GM23338 (cell line): ENCODE measurements around the gene MYLK2.

ENCODE experiments used
- CTCF ChIP-seq, 2 experiments: fragments of 200-600 bp in 1 of 2; sonication (generic) in 1 of 2; conservative IDR thresholded peaks; 2 replicates each; pipeline versions ENCODE4 v1.5.1 to v1.6.1; 2016 to 2017; ENCODE audit warnings: antibody characterized with exemption in 2 of 2, low read depth in 2 of 2, mild to moderate bottlenecking in 2 of 2, moderate library complexity in 1 of 2
- JUNB ChIP-seq: IDR thresholded peaks from one replicate; pipeline ENCODE4 v1.6.1; 2016; ENCODE audit warnings: antibody characterized with exemption; ENCODE audit not compliant: unreplicated experiment

- TF ChIP-seq CTCF (conservative IDR thresholded peaks at IDR 0.05; ENCODE audit: low read depth in 2 of 2) (no peak), JUNB (no peak)
These were observed 5.6 kb downstream of the MYLK2 start for GRCh38 chr20:31824554-31825313.
